Heart left ventricle (tissue), 13 donors: ENCODE results near the gene EXD3.

Experiments
- CTCF ChIP-seq, 12 donors: fragments of 200-600 bp; sonication (generic) in 4 of 12; IDR thresholded peaks; one replicate each; pipeline versions ENCODE4 v1.5.0 to v1.8.0; 2018 to 2022; ENCODE audit warnings: antibody characterized with exemption in 12 of 12, mild to moderate bottlenecking in 5 of 12
- POLR2A ChIP-seq, 2 donors: fragments of 450-650 bp; IDR thresholded peaks; one replicate each; pipeline ENCODE4 v1.6.1; 2017; ENCODE audit warnings: antibody characterized with exemption in 2 of 2, mild to moderate bottlenecking in 2 of 2, moderate library complexity in 2 of 2
- donor health status: ischemic (EF 13 %, LVEDD 7.1; RV severe dilation, severe dysfunction).
- donor health status: DM: no; HTN: yes; CAD: no.
- donor health status: DM: no; HTN: no; CAD: no.
- donor health status: ischemic (EF 25% LVEDD 6.9; RV normal size, moderate dysfunction).
- donor health status: ischemic (EF 25% LVEDD 5.7; RV mildly dilated, moderate dysfunction).
- donor health status: ischemic (EF 35%, LVEDD 5.7; RV mildly dilated, moderate dysfunction).
- donor health status: nonischemic (EF 11% LVEDD 7.7; RV severe dilation, severe dysfunction).
- donor health status: DM: yes; HTN: yes; CAD: no.
- donor health status: PGD.
- donor health status: ischemic (EF 29% LVEDD 5.4; RV normal size, mild dysfunction).
- donor health status: nonischemic (EF 23%, LVEDD 6.1; RV moderate dilation, normal function).

- TF ChIP-seq CTCF (IDR thresholded peaks at IDR 0.05) (no peak), POLR2A (IDR thresholded peaks at IDR 0.05) (no peak)
Observed at GRCh38 chr9:137444106-137444790, 21.3 kb upstream of the EXD3 start.
